GM23338 (cell line): Measurements from ENCODE around the gene PAPPA2.

ENCODE experiments used
- CREB1 ChIP-seq: fragments of 250-450 bp; sonication (Bioruptor Pico); IDR thresholded peaks from 2 replicates; pipeline ENCODE4 v1.5.0; 2020; ENCODE audit warnings: low read depth, mild to moderate bottlenecking, moderate library complexity
- EZH2 ChIP-seq: fragments of 200-600 bp; sonication (generic); IDR thresholded peaks from one replicate; pipeline ENCODE4 v1.8.0; 2017; ENCODE audit warnings: antibody characterized with exemption, mild to moderate bottlenecking, low read depth; ENCODE audit not compliant: unreplicated experiment
- EZH2phosphoT487 ChIP-seq: fragments of 200-600 bp; sonication (generic); IDR thresholded peaks from one replicate; pipeline ENCODE4 v1.8.1; 2018; ENCODE audit warnings: antibody characterized with exemption; ENCODE audit not compliant: unreplicated experiment
- JUNB ChIP-seq: IDR thresholded peaks from one replicate; pipeline ENCODE4 v1.6.1; 2016; ENCODE audit warnings: antibody characterized with exemption; ENCODE audit not compliant: unreplicated experiment
- POLR2AphosphoS5 ChIP-seq: IDR thresholded peaks from 2 replicates; pipeline ENCODE4 v1.6.1; 2016; ENCODE audit warnings: antibody characterized with exemption, low read depth
- ZNF331 ChIP-seq: fragments of 250-450 bp; sonication (Bioruptor Pico); IDR thresholded peaks from 2 replicates; pipeline ENCODE4 v1.5.0; 2020; ENCODE audit warnings: low read depth, mild to moderate bottlenecking, moderate library complexity
- TF ChIP-seq, protein P1 (sequence below), 2 experiments: fragments of 200-600 bp in 1 of 2; sonication (generic) in 1 of 2; conservative IDR thresholded peaks; 2 replicates each; pipeline versions ENCODE4 v1.5.1 to v1.6.1; 2016 to 2017; ENCODE audit warnings: antibody characterized with exemption in 2 of 2, low read depth in 2 of 2, mild to moderate bottlenecking in 2 of 2, moderate library complexity in 1 of 2
- TF ChIP-seq, protein P2 (sequence below): fragments of 250-450 bp; sonication (Bioruptor Pico); IDR thresholded peaks from 2 replicates; pipeline ENCODE4 v1.5.0; 2020; ENCODE audit warnings: mild to moderate bottlenecking, moderate library complexity
- TF ChIP-seq, protein P3 (sequence below): IDR thresholded peaks from one replicate; pipeline ENCODE4 v1.6.1; 2018; ENCODE audit warnings: antibody characterized with exemption; ENCODE audit not compliant: unreplicated experiment

DNA sequence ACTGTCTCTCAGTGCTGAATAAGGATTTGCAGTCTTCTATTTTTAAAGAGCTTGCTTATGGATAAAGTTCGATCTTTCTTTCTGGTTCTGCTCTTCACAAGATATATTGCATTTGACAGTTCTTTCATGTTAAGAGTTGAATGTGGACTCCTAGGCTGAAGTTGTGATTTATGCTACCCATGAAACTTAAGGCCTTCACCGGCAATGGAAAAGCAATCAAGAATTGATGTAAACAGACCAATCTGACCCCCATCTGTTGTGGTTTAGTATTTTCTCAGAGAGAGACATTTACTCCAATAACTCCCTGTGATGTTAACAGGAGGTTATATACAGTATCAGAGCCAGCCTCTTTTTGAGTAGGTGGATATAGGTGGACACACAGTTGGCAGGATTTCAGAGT is 165.8 kb downstream of the PAPPA2 start:
- TF ChIP-seq, protein P1, sequence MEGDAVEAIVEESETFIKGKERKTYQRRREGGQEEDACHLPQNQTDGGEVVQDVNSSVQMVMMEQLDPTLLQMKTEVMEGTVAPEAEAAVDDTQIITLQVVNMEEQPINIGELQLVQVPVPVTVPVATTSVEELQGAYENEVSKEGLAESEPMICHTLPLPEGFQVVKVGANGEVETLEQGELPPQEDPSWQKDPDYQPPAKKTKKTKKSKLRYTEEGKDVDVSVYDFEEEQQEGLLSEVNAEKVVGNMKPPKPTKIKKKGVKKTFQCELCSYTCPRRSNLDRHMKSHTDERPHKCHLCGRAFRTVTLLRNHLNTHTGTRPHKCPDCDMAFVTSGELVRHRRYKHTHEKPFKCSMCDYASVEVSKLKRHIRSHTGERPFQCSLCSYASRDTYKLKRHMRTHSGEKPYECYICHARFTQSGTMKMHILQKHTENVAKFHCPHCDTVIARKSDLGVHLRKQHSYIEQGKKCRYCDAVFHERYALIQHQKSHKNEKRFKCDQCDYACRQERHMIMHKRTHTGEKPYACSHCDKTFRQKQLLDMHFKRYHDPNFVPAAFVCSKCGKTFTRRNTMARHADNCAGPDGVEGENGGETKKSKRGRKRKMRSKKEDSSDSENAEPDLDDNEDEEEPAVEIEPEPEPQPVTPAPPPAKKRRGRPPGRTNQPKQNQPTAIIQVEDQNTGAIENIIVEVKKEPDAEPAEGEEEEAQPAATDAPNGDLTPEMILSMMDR (conservative IDR thresholded peaks at IDR 0.05; ENCODE audit: low read depth in 2 of 2): no peak
- TF ChIP-seq POLR2AphosphoS5: no peak
- no peak for TF ChIP-seq EZH2phosphoT487
- TF ChIP-seq, protein P2, sequence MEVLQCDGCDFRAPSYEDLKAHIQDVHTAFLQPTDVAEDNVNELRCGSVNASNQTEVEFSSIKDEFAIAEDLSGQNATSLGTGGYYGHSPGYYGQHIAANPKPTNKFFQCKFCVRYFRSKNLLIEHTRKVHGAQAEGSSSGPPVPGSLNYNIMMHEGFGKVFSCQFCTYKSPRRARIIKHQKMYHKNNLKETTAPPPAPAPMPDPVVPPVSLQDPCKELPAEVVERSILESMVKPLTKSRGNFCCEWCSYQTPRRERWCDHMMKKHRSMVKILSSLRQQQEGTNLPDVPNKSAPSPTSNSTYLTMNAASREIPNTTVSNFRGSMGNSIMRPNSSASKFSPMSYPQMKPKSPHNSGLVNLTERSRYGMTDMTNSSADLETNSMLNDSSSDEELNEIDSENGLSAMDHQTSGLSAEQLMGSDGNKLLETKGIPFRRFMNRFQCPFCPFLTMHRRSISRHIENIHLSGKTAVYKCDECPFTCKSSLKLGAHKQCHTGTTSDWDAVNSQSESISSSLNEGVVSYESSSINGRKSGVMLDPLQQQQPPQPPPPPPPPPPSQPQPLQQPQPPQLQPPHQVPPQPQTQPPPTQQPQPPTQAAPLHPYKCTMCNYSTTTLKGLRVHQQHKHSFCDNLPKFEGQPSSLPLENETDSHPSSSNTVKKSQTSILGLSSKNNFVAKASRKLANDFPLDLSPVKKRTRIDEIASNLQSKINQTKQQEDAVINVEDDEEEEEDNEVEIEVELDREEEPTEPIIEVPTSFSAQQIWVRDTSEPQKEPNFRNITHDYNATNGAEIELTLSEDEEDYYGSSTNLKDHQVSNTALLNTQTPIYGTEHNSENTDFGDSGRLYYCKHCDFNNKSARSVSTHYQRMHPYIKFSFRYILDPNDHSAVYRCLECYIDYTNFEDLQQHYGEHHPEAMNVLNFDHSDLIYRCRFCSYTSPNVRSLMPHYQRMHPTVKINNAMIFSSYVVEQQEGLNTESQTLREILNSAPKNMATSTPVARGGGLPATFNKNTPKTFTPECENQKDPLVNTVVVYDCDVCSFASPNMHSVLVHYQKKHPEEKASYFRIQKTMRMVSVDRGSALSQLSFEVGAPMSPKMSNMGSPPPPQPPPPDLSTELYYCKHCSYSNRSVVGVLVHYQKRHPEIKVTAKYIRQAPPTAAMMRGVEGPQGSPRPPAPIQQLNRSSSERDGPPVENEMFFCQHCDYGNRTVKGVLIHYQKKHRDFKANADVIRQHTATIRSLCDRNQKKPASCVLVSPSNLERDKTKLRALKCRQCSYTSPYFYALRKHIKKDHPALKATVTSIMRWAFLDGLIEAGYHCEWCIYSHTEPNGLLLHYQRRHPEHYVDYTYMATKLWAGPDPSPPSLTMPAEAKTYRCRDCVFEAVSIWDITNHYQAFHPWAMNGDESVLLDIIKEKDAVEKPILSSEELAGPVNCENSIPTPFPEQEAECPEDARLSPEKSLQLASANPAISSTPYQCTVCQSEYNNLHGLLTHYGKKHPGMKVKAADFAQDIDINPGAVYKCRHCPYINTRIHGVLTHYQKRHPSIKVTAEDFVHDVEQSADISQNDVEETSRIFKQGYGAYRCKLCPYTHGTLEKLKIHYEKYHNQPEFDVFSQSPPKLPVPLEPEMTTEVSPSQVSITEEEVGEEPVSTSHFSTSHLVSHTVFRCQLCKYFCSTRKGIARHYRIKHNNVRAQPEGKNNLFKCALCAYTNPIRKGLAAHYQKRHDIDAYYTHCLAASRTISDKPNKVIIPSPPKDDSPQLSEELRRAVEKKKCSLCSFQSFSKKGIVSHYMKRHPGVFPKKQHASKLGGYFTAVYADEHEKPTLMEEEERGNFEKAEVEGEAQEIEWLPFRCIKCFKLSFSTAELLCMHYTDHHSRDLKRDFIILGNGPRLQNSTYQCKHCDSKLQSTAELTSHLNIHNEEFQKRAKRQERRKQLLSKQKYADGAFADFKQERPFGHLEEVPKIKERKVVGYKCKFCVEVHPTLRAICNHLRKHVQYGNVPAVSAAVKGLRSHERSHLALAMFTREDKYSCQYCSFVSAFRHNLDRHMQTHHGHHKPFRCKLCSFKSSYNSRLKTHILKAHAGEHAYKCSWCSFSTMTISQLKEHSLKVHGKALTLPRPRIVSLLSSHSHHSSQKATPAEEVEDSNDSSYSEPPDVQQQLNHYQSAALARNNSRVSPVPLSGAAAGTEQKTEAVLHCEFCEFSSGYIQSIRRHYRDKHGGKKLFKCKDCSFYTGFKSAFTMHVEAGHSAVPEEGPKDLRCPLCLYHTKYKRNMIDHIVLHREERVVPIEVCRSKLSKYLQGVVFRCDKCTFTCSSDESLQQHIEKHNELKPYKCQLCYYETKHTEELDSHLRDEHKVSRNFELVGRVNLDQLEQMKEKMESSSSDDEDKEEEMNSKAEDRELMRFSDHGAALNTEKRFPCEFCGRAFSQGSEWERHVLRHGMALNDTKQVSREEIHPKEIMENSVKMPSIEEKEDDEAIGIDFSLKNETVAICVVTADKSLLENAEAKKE (CRISPR knock-in tag): no peak
- no peak for TF ChIP-seq EZH2
- TF ChIP-seq CREB1 (CRISPR knock-in tag): no peak
- TF ChIP-seq, protein P3, sequence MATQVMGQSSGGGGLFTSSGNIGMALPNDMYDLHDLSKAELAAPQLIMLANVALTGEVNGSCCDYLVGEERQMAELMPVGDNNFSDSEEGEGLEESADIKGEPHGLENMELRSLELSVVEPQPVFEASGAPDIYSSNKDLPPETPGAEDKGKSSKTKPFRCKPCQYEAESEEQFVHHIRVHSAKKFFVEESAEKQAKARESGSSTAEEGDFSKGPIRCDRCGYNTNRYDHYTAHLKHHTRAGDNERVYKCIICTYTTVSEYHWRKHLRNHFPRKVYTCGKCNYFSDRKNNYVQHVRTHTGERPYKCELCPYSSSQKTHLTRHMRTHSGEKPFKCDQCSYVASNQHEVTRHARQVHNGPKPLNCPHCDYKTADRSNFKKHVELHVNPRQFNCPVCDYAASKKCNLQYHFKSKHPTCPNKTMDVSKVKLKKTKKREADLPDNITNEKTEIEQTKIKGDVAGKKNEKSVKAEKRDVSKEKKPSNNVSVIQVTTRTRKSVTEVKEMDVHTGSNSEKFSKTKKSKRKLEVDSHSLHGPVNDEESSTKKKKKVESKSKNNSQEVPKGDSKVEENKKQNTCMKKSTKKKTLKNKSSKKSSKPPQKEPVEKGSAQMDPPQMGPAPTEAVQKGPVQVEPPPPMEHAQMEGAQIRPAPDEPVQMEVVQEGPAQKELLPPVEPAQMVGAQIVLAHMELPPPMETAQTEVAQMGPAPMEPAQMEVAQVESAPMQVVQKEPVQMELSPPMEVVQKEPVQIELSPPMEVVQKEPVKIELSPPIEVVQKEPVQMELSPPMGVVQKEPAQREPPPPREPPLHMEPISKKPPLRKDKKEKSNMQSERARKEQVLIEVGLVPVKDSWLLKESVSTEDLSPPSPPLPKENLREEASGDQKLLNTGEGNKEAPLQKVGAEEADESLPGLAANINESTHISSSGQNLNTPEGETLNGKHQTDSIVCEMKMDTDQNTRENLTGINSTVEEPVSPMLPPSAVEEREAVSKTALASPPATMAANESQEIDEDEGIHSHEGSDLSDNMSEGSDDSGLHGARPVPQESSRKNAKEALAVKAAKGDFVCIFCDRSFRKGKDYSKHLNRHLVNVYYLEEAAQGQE: no peak
- no peak for TF ChIP-seq JUNB
- TF ChIP-seq ZNF331: no peak
